ENCODE measurements around the gene CIZ1.
A peak's percentile ranks its signal among the peaks of the same experiment; 100 is the strongest.
"Not testable (repeated sequence)": the region's sequence is repeated elsewhere in the genome, so short reads cannot be mapped to it uniquely, and the experiment has no call there.

Gene CIZ1, protein sequence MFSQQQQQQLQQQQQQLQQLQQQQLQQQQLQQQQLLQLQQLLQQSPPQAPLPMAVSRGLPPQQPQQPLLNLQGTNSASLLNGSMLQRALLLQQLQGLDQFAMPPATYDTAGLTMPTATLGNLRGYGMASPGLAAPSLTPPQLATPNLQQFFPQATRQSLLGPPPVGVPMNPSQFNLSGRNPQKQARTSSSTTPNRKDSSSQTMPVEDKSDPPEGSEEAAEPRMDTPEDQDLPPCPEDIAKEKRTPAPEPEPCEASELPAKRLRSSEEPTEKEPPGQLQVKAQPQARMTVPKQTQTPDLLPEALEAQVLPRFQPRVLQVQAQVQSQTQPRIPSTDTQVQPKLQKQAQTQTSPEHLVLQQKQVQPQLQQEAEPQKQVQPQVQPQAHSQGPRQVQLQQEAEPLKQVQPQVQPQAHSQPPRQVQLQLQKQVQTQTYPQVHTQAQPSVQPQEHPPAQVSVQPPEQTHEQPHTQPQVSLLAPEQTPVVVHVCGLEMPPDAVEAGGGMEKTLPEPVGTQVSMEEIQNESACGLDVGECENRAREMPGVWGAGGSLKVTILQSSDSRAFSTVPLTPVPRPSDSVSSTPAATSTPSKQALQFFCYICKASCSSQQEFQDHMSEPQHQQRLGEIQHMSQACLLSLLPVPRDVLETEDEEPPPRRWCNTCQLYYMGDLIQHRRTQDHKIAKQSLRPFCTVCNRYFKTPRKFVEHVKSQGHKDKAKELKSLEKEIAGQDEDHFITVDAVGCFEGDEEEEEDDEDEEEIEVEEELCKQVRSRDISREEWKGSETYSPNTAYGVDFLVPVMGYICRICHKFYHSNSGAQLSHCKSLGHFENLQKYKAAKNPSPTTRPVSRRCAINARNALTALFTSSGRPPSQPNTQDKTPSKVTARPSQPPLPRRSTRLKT

DNA sequence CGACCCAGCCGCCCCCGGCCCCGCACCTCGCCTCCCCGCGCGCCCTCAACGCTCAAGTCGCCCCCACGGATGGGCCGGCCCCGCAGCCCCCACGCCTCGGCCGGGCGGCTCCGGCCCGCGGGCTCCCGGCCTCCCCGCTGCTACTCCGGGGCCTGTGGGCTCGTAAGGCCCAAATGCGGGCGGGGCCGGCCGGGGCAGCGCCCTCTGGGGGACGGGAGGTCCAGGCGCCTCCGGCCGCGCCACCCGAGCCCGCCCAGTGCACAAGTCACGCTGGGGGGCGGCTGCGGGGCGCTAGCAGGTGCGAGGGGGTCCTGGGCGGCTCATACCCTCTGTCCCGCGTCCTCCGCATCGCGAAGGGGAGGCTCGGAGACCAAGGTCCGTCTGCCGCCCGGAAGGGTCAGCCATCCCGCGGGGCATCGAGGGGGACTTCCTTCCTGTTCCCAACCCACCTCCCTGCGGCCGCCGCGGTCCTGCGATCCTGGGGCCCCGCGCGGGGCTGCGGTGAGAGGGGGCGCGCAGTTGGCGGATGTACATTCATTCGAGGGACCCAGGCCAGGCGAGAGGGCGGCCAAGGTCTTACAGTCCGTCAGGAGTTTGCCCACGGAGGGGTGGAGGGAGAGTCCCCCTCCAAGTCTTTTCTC lies at the start of gene CIZ1:
Gene CIZ1, minus strand, starts transcription at position 167 of the 641 bp plus-strand sequence. CDS start 715 bp downstream, outside the sequence.
- peak; percentile 96 for DNase-seq (ENCODE audit: low spot score)

DNA sequence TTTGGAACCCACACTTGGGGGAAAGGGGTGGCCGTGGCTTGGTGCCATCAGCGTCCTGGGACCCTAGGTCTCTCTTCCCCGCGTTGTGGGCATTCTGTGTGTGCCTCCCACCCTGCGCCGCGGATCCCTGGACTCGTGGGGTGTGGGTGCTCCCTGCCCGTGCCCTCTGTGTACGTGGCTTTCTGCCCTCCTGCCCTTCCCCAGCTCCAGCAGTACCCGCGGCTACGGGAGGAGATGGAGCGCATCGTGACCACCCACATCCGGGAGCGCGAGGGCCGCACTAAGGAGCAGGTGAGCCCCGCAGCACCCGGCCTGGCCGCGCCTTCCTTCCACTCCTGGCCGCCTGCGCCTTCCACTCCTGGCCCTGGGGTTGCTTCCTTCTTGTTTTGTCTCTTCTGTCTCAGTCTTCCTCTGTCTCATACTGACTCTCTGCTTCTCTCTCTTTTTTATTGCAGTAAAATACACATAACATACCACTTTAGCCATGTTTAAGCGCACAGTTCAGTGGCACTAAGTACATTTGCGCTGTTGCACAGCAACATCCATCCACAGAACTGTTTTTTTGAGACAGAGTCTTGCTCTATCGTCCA lies 42.5 kb upstream of the CIZ1 start:
- no peak for DNase-seq (ENCODE audit: low spot score)

DNA sequence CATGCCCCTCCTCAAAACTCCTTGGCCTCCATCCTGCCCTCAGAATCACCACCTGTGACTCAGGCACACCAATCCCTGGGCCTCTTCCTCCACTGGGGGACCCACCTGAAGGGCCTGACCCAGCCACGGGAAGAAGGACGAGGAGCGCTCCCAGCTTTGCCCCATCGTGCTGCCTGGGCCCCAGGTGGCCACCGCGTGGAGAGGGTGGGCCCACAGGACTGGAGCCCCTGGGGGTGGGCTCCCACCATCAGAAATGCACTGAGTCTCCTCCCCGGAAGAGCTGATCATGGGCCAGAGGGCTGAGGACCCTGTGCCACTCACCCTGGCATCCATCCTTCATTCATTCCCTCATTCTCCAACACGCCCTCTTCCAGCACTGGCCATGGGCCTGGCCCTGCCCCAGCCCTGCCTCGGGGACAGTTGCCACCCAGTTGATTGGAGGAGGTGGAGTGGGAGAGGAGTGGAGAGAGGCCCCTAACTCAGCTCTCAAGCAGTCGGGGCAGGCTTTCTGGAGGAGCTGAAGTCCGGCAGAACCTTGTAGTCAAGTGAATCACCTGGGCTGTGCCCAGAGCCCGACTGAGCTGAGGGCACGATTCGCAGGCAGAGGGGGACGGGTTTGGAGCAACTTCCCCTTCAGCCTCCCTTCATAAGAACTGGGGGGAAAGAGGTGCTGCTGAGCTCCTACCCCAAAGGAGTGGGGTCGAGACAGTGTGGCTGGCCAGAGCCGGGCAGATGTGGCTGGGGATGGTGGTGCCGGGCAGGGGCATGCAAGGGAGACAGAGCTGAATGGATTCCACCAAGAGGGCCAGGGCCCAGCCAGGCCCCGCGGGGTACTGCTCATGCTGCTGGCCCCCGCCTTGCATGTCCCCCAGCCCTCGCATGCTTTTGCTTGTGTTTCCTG lies 41.4 kb upstream of the CIZ1 start:
- DNase-seq (ENCODE audit: low spot score), result no peak

DNA sequence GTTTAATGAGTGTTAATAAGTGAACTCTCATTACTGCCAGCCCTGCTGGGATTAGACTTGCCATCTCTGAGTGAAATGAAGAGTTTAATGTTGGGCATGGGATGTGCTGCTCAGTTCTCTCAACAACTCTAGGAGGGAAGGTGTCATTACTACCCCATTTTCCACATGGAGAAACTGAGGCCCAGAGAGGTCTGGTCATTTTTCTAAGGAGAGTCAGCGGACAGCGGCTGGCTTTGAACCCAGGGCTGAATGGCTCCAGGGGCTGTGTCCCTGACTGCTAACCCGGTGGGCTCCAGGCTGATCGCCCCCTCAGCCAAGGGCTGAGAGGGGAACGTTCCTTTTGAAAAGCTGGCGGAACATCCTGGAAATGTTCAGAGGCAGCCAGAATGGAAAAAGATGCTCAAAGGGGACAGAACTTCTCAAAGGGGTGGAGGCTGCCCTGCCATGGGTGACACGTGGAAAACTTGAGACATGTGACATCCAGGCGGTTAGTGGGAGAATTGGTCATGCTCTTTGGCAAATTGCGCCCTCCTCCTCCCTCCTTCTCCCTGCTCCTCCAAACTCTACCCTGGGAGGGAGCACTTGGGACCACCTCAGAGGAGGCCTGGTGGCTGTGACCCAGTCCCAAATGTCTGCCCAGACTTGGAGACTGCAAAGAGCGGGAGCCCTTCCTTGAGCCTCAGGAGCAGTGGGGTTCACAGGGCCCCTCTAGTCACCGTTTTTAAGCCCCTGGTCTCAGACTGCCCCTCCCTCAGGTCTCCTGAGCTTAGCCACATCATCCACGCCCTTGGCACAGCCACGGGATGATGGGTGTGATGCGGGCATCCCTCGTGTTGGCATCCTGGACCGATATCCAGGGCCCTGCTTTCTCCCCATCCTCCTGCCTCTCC lies 40.5 kb upstream of the CIZ1 start:
- no peak for DNase-seq (ENCODE audit: low spot score)

GRCh38 chr9:128230897-128231296 lies 39.5 kb upstream of the CIZ1 start:
- DNase-seq (ENCODE audit: low spot score), result not testable (repeated sequence)

GRCh38 chr9:128226412-128226801 lies 35.0 kb upstream of the CIZ1 start:
- DNase-seq (ENCODE audit: low spot score), result no peak

- DNase-seq (ENCODE audit: low spot score), result no peak
Measured at GRCh38 chr9:128225770-128226411, 34.5 kb upstream of the CIZ1 start.

GRCh38 chr9:128224877-128225276 lies 33.5 kb upstream of the CIZ1 start:
- no peak for DNase-seq (ENCODE audit: low spot score)

GRCh38 chr9:128222880-128223670 lies 31.7 kb upstream of the CIZ1 start:
- DNase-seq (ENCODE audit: low spot score), result no peak

GRCh38 chr9:128222026-128222425 lies 30.7 kb upstream of the CIZ1 start:
- no peak for DNase-seq (ENCODE audit: low spot score)

GRCh38 chr9:128219831-128220230 lies 28.5 kb upstream of the CIZ1 start:
- no peak for DNase-seq (ENCODE audit: low spot score)

GRCh38 chr9:128218518-128219389 lies 27.4 kb upstream of the CIZ1 start:
- peak; percentile 66 for DNase-seq (ENCODE audit: low spot score)

GRCh38 chr9:128218172-128218517 lies 26.8 kb upstream of the CIZ1 start:
- no peak for DNase-seq (ENCODE audit: low spot score)

- peak; percentile 40 for DNase-seq (ENCODE audit: low spot score)
Measured at GRCh38 chr9:128216781-128217553, 25.6 kb upstream of the CIZ1 start.

DNA sequence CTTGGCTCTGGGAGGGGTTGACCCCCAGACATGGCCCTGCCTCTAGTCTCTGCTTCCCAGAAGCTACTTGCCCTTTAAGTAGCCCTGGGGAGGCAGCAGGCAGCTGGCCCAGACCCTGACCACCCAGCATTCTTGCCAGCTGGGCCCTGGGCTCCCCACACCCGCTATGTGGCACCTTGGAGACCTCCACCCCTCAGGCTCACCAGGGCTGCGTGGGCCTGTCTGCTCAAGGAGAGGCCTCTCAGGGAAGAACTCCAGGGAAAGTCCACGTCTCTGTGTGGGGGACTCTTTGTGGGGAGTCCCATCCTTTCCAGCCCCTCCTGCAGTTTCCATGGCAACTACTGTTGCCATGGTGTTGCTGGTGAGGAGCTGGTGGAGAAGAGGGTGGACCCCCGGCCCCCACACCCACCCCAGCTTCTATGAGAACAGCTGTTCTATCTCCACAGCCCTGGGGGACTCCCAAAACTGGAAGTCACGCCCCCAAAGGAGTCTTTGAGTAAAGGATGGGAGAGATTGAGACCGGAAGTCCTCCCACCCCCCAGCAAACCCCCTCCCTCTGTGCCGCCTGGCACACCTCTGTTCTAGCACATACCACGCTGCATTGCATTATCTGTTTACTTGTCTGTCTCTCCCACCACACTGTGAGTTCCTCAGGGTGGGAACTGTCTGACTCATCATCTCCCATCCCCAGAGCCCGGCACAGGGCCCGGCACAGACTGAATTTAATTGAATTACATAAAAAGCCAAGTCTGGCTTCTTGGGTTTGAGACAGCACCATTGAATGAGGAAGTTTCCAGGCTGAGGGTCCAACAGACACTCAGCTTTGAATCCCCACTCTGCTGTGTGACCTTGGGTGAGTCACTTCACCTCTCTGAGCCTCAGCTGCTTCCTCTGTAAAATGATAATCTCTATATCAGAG lies 24.4 kb upstream of the CIZ1 start:
- peak; percentile 68 for DNase-seq (ENCODE audit: low spot score)
